HCT116 (cell line): Measurements from ENCODE around the gene DOCK10. TPM values are rescaled to one million over a fixed set of nuclear protein-coding genes. Genes with fewer than 3 reads are reported as not detected.

Experiments
- ATAC-seq: fragments of 200-7000 bp; cut with Tn5 transposase; 2 replicates; pipeline ENCODE4 v1.9.1; 2020; ENCODE audit warnings: mild to moderate bottlenecking, moderate library complexity
- BruUV-seq: library from RNA; stranded (reverse); fragments of 400-500 nt; replicated peaks from 2 replicates; lab custom pipeline; 2021; lab: Mats Ljungman, UMichigan
- CTCF ChIA-PET: fragments of 300-600 bp; sonication (Branson Sonifier 250); formaldehyde crosslinking; loops from one replicate; lab custom pipeline; 2021; ENCODE audit warnings: antibody characterized with exemption; lab: Charles Lee
- POLR2A ChIA-PET: fragments of 300-600, 350-600 bp; sonication (Branson Sonifier 250); formaldehyde crosslinking; loops from one replicate; lab custom pipeline; 2021; ENCODE audit warnings: antibody characterized with exemption; lab: Charles Lee
- RAD21 ChIA-PET, 2 experiments: fragments of 300-600 bp; sonication (Branson Sonifier 250); formaldehyde crosslinking; loops; one replicate each; lab custom pipeline; 2023; ENCODE audit warnings: low total read pairs in 2 of 2; ENCODE audit not compliant: uncharacterized antibody in 2 of 2, unreplicated experiment in 2 of 2, low non-redundant PET in 1 of 2; lab: Charles Lee
- DNase-seq: peaks from one replicate; pipeline ENCODE4 v3.0.0-alpha.2; 2010; ENCODE audit warnings: low read depth, low spot score
- H2AFZ ChIP-seq: fragments of 200-600 bp; shearing (Covaris generic), sonication (generic); 2 replicates; pipeline ENCODE4 v1.6.1; 2017; ENCODE audit warnings: low read depth, mixed run types, mixed read lengths, antibody characterized with exemption, low read length; ENCODE audit not compliant: poor library complexity, severe bottlenecking
- H3K27ac ChIP-seq: 2 replicates; pipeline ENCODE4 v1.5.1; 2012; ENCODE audit warnings: low read depth, low read length
- H3K27me3 ChIP-seq: fragments of 200-600 bp; sonication (generic); 2 replicates; pipeline ENCODE4 v1.6.1; 2016; ENCODE audit warnings: mixed run types, low read length, mixed read lengths; ENCODE audit not compliant: insufficient read depth
- H3K36me3 ChIP-seq, 2 experiments: fragments of 200-500 bp in 1 of 2; fragments of 200-600 bp in 1 of 2; sonication (Bioruptor generic) in 1 of 2; sonication (generic) in 1 of 2; 2 replicates each; pipeline versions ENCODE4 v1.5.1 to v1.6.1; 2014 to 2016; ENCODE audit warnings: low read length in 2 of 2, inconsistent platforms in 1 of 2, mixed read lengths in 1 of 2, mixed run types in 1 of 2; ENCODE audit not compliant: insufficient read depth in 2 of 2, control insufficient read depth in 1 of 2
- H3K4me1 ChIP-seq, 2 experiments: fragments of 200-600 bp in 1 of 2; sonication (generic) in 1 of 2; 2 replicates each; pipeline versions ENCODE4 v1.5.1 to v1.6.1; 2012 to 2017; ENCODE audit warnings: low read length in 2 of 2, inconsistent platforms in 1 of 2, mild to moderate bottlenecking in 1 of 2, mixed read lengths in 1 of 2, mixed run types in 1 of 2, moderate library complexity in 1 of 2; ENCODE audit not compliant: insufficient read depth in 2 of 2, control insufficient read depth in 1 of 2
- H3K4me2 ChIP-seq: fragments of 200-600 bp; sonication (generic); 2 replicates; pipeline ENCODE4 v1.6.1; 2017; ENCODE audit warnings: mixed run types, low read length, mixed read lengths
- H3K4me3 ChIP-seq, 2 experiments: fragments of 200-600 bp in 1 of 2; sonication (generic) in 1 of 2; replicated peaks in 1 of 2; 2 replicates each; pipeline ENCODE4 v1.5.1; 2011 to 2016; ENCODE audit warnings: low read length in 2 of 2, control low read depth in 1 of 2, low read depth in 1 of 2, mild to moderate bottlenecking in 1 of 2, mixed read lengths in 1 of 2, mixed run types in 1 of 2
- H3K79me2 ChIP-seq: fragments of 200-600 bp; sonication (generic); 2 replicates; pipeline ENCODE4 v1.6.1; 2017; ENCODE audit warnings: mild to moderate bottlenecking, mixed run types, low read length, moderate library complexity, mixed read lengths; ENCODE audit not compliant: insufficient read depth
- H3K9ac ChIP-seq: fragments of 200-600 bp; sonication (generic); 2 replicates; pipeline ENCODE4 v1.6.1; 2016; ENCODE audit warnings: low read length, mixed read lengths
- H3K9me2 ChIP-seq: fragments of 200-600 bp; sonication (generic), shearing (Covaris generic); 2 replicates; pipeline ENCODE4 v1.6.1; 2017; ENCODE audit warnings: mixed run types, mild to moderate bottlenecking, moderate library complexity; ENCODE audit not compliant: insufficient read depth
- H3K9me3 ChIP-seq, 2 experiments: fragments of 200-500 bp in 1 of 2; fragments of 200-600 bp in 1 of 2; sonication (Bioruptor generic) in 1 of 2; sonication (generic) in 1 of 2; 2 replicates each; pipeline ENCODE4 v1.6.1; 2014 to 2017; ENCODE audit warnings: low read length in 2 of 2, mixed read lengths in 2 of 2, inconsistent platforms in 1 of 2, low read depth in 1 of 2, mild to moderate bottlenecking in 1 of 2, mixed run types in 1 of 2, moderate library complexity in 1 of 2; ENCODE audit not compliant: control insufficient read depth in 1 of 2, insufficient read depth in 1 of 2
- H4K20me1 ChIP-seq: fragments of 200-600 bp; sonication (generic), shearing (Covaris generic); 2 replicates; pipeline ENCODE4 v1.6.1; 2017; ENCODE audit warnings: mixed run types, mild to moderate bottlenecking, moderate library complexity; ENCODE audit not compliant: insufficient read depth
- EGR1 ChIP-seq: IDR thresholded peaks from 2 replicates; pipeline ENCODE4 v1.6.1; 2012; ENCODE audit warnings: low read depth
- FOSL1 ChIP-seq: IDR thresholded peaks from 2 replicates; pipeline ENCODE4 v1.6.1; 2012; ENCODE audit warnings: low read depth
- MAX ChIP-seq: IDR thresholded peaks from 2 replicates; pipeline ENCODE4 v1.6.1; 2012
- POLR2AphosphoS5 ChIP-seq: IDR thresholded peaks from 2 replicates; pipeline ENCODE4 v1.6.1; 2011; ENCODE audit warnings: mild to moderate bottlenecking, low read depth, low read length, moderate library complexity
- RAD21 ChIP-seq: IDR thresholded peaks from 2 replicates; pipeline ENCODE4 v1.6.1; 2012; ENCODE audit warnings: low read depth, mild to moderate bottlenecking
- REST ChIP-seq: IDR thresholded peaks from 2 replicates; pipeline ENCODE4 v1.6.1; 2012; ENCODE audit warnings: low read depth
- SIN3A ChIP-seq: IDR thresholded peaks from 2 replicates; pipeline ENCODE4 v1.6.1; 2012; ENCODE audit warnings: low read depth
- SP1 ChIP-seq: IDR thresholded peaks from 2 replicates; pipeline ENCODE4 v1.6.1; 2012; ENCODE audit warnings: low read depth
- YY1 ChIP-seq: IDR thresholded peaks from 2 replicates; pipeline ENCODE4 v1.6.1; 2011; ENCODE audit warnings: low read length, low read depth, moderate library complexity, mild to moderate bottlenecking; ENCODE audit not compliant: insufficient replicate concordance; ENCODE audit errors: extremely low read depth
- ZNF274 ChIP-seq: fragments of 200-500 bp; sonication (Bioruptor generic); IDR thresholded peaks from 2 replicates; pipeline ENCODE4 v1.6.1; 2014; ENCODE audit warnings: mild to moderate bottlenecking, low read depth, low read length, inconsistent platforms
- intact Hi-C: fragments of 100-400 bp; cut with micrococcal nuclease; formaldehyde crosslinking; loops from 2 replicates; pipeline ENCODE4 v1.10.0; 2022
- total RNA-seq: library from RNA; stranded (reverse); gene quantifications from one replicate; pipeline ENCODE4 v1.2.1, GENCODE V29; 2021; ENCODE audit not compliant: unreplicated experiment

Gene DOCK10
- total RNA-seq, 1 experiment from 2014 or later: 0.54 TPM

GRCh38 chr2:224948005-224948404, 94.3 kb downstream of the DOCK10 start:
- no peak overlapping the region for H3K9ac ChIP-seq
- intact Hi-C loops: no loop called here
- no peak for DNase-seq
- CTCF ChIA-PET: no interaction called here
- RAD21 ChIA-PET: no interaction called here
- H3K27ac ChIP-seq: no peak overlapping the region
- no peak for TF ChIP-seq ZNF274
- TF ChIP-seq FOSL1: no peak
- TF ChIP-seq RAD21: no peak
- no peak for TF ChIP-seq SIN3A
- TF ChIP-seq REST: no peak
- TF ChIP-seq EGR1: no peak
- no peak for TF ChIP-seq POLR2AphosphoS5
- TF ChIP-seq YY1: no peak
- TF ChIP-seq SP1: no peak
- TF ChIP-seq MAX: no peak
- TF ChIP-seq, all 23 proteins: peak for 0
- Histone ChIP-seq H3K4me1 (no peaks in the 10 kb centered on the region), H3K4me3 (no peak overlapping the region), H3K27me3 (no peaks in the 10 kb centered on the region), H3K9me3 (no peaks in the 10 kb centered on the region), H3K9me2 (no peaks in the 10 kb centered on the region), H3K4me2 (no peak overlapping the region), H3K36me3 (no peaks in the 10 kb centered on the region), H3K79me2 (no peaks in the 10 kb centered on the region), H4K20me1 (no peaks in the 10 kb centered on the region), H2AFZ (no peak overlapping the region)
- POLR2A ChIA-PET: no interaction called here
- no peak for ATAC-seq
- no TSS peak for BruUV-seq
